B cell (primary cell): ENCODE results near the gene ADAMTS2. TPM values are rescaled to one million over a fixed set of nuclear protein-coding genes. Genes with fewer than 3 reads are reported as not detected.

Experiments used
- ATAC-seq: fragments of 200-7000 bp; cut with Tn5 transposase; one replicate; pipeline ENCODE4 v1.10.0; 2021; ENCODE audit warnings: low read depth, mild to moderate bottlenecking, moderate number of reproducible peaks, moderate library complexity
- CTCF ChIA-PET: fragments of 350-600 bp; sonication (Branson Sonifier 250); formaldehyde crosslinking; loops from one replicate; lab custom pipeline; 2021; ENCODE audit warnings: antibody characterized with exemption, inconsistent platforms; lab: Charles Lee
- POLR2A ChIA-PET: fragments of 350-600 bp; sonication (Branson Sonifier 250); formaldehyde crosslinking; loops from one replicate; lab custom pipeline; 2021; ENCODE audit warnings: antibody characterized with exemption; lab: Charles Lee
- DNase-seq: peaks from one replicate; pipeline ENCODE4 v3.0.0; 2013
- H2AFZ ChIP-seq: 2 replicates; pipeline ENCODE4 v1.6.1; 2012; ENCODE audit warnings: mild to moderate bottlenecking, low read depth, low read length; ENCODE audit not compliant: insufficient read depth, poor library complexity, severe bottlenecking
- H3K27ac ChIP-seq, 2 donors: 1 replicate in 1 of 2; 2 replicates in 1 of 2; pipeline ENCODE4 v1.5.1; 2012 to 2013; ENCODE audit warnings: low read length in 2 of 2, mild to moderate bottlenecking in 2 of 2, moderate library complexity in 1 of 2
- H3K27me3 ChIP-seq, 4 experiments: fragments of 200-600 bp in 1 of 4; sonication (generic) in 1 of 4; replicated peaks in 1 of 4; 1 replicate in 2 of 4; 2 replicates in 2 of 4; pipeline versions ENCODE4 v1.6.1 to v1.7.0; 2013 to 2016; ENCODE audit warnings: low read length in 3 of 4, mild to moderate bottlenecking in 2 of 4, mixed read lengths in 1 of 4, moderate library complexity in 1 of 4; ENCODE audit not compliant: insufficient read depth in 4 of 4, control insufficient read depth in 3 of 4; ENCODE audit errors: control extremely low read depth in 1 of 4
- H3K36me3 ChIP-seq, 2 experiments: replicated peaks in 1 of 2; 1 replicate in 1 of 2; 2 replicates in 1 of 2; pipeline versions ENCODE4 v1.6.1 to v1.7.1; 2013; ENCODE audit warnings: low read length in 1 of 2; ENCODE audit not compliant: insufficient read depth in 2 of 2, control insufficient read depth in 1 of 2; ENCODE audit errors: control extremely low read depth in 1 of 2, extremely low read depth in 1 of 2
- H3K4me1 ChIP-seq, 2 donors: fragments of 200-600 bp in 1 of 2; sonication (generic) in 1 of 2; 1 replicate in 1 of 2; 2 replicates in 1 of 2; pipeline versions ENCODE4 v1.5.1 to v1.6.1; 2013 to 2017; ENCODE audit warnings: low read length in 2 of 2; ENCODE audit not compliant: control insufficient read depth in 2 of 2, insufficient read depth in 2 of 2
- H3K4me2 ChIP-seq: replicated peaks from 2 replicates; pipeline ENCODE3; 2012; ENCODE audit warnings: mild to moderate bottlenecking, low read depth, low read length; ENCODE audit not compliant: poor library complexity, severe bottlenecking
- H3K4me3 ChIP-seq, 5 experiments: fragments of 200-600 bp in 1 of 5; sonication (generic) in 1 of 5; 1 replicate in 3 of 5; 2 replicates in 2 of 5; pipeline versions ENCODE4 v1.5.1 to v1.7.0; 2011 to 2016; ENCODE audit warnings: low read length in 4 of 5, mild to moderate bottlenecking in 4 of 5, low read depth in 2 of 5, control low read depth in 1 of 5, moderate library complexity in 1 of 5; ENCODE audit not compliant: insufficient read depth in 1 of 5; ENCODE audit errors: control extremely low read depth in 1 of 5, extremely low read depth in 1 of 5
- H3K79me2 ChIP-seq: fragments of 200-600 bp; sonication (generic); one replicate; pipeline ENCODE4 v1.6.0; 2016; ENCODE audit warnings: low read length; ENCODE audit not compliant: control insufficient read depth, insufficient read depth
- H3K9ac ChIP-seq: fragments of 200-600 bp; sonication (generic); 2 replicates; pipeline ENCODE4 v1.6.1; 2017; ENCODE audit warnings: mild to moderate bottlenecking, low read length, moderate library complexity
- H3K9me3 ChIP-seq, 3 donors: one replicate each; pipeline versions ENCODE4 v1.6.1 to v1.7.1; 2013; ENCODE audit warnings: low read length in 2 of 3; ENCODE audit not compliant: control insufficient read depth in 2 of 3, insufficient read depth in 1 of 3; ENCODE audit errors: control extremely low read depth in 1 of 3
- H4K20me1 ChIP-seq: 2 replicates; pipeline ENCODE4 v1.6.0; 2012; ENCODE audit warnings: mild to moderate bottlenecking, low read length; ENCODE audit not compliant: insufficient read depth, control insufficient read depth, poor library complexity, severe bottlenecking
- H3K27ac Mint-ChIP-seq: one replicate; pipeline ENCODE4 v1.8.0; 2021; ENCODE audit warnings: mixed read lengths
- H3K27me3 Mint-ChIP-seq: one replicate; pipeline ENCODE4 v1.8.0; 2021; ENCODE audit warnings: mixed read lengths
- H3K4me1 Mint-ChIP-seq: one replicate; pipeline ENCODE4 v1.8.0; 2021; ENCODE audit warnings: mixed read lengths
- H3K4me3 Mint-ChIP-seq: one replicate; pipeline ENCODE4 v1.8.0; 2021; ENCODE audit warnings: mixed read lengths
- H3K9me3 Mint-ChIP-seq: one replicate; pipeline ENCODE4 v1.8.0; 2022; ENCODE audit warnings: mixed read lengths; ENCODE audit not compliant: insufficient read depth
- EZH2 ChIP-seq: IDR thresholded peaks from 2 replicates; pipeline ENCODE4 v1.6.1; 2012; ENCODE audit warnings: borderline replicate concordance, low read depth, mild to moderate bottlenecking, moderate library complexity, low read length; ENCODE audit not compliant: insufficient read depth, poor library complexity, severe bottlenecking
- WGBS: methylation state at CpG from one replicate; pipeline ENCODE4 v1.1.5; 2013; ENCODE audit warnings: missing lambda C conversion rate; ENCODE audit not compliant: insufficient coverage; 5-methylcytosine and 5-hydroxymethylcytosine counted together
- intact Hi-C: fragments of 100-400 bp; cut with micrococcal nuclease; formaldehyde crosslinking; loops from one replicate; pipeline ENCODE4 v1.10.0; 2022
- polyA plus RNA-seq: library from polyadenylated mRNA; depleted of rRNA; stranded (reverse); fragments of >200 nt; gene quantifications from 2 replicates; pipeline ENCODE4 v1.2.3, GENCODE V29; 2012
- total RNA-seq, 2 donors: library from RNA; stranded (reverse); fragments of 120-200 nt in 1 of 2; gene quantifications; 1 replicate in 1 of 2; 2 replicates in 1 of 2; pipeline versions ENCODE4 v1.2.3 to v1.2.4, GENCODE V29; 2013 to 2022
- TF ChIP-seq, protein P1 (sequence below): fragments of 200-600 bp; IDR thresholded peaks from one replicate; pipeline ENCODE4 v1.8.0; 2022; ENCODE audit warnings: antibody characterized with exemption, mild to moderate bottlenecking

Gene ADAMTS2
- total and polyA plus RNA-seq, 2 donors (not counting 1 experiment from before 2014, with no cell fraction given): not detected

DNA sequence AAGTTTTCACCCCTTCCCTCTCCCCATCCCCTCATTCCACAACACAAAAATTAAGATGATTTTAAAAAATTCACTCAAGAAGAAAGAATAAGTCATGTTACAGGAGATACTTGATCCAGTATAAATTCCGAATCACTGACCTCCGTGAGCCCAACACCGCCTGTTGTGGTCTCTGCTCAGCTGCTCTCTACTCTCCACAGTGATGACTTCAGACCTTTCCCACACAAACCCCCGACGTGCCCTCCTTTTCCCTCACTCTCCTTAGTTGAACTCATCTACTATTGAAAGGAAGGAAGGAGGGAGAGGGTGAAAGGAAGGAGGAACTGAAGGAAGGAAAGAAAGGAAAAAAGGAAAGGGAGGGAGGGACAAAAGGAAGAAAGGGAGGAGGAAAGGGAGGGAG, 230.0 kb downstream of the ADAMTS2 start:
- TF ChIP-seq, protein P1, sequence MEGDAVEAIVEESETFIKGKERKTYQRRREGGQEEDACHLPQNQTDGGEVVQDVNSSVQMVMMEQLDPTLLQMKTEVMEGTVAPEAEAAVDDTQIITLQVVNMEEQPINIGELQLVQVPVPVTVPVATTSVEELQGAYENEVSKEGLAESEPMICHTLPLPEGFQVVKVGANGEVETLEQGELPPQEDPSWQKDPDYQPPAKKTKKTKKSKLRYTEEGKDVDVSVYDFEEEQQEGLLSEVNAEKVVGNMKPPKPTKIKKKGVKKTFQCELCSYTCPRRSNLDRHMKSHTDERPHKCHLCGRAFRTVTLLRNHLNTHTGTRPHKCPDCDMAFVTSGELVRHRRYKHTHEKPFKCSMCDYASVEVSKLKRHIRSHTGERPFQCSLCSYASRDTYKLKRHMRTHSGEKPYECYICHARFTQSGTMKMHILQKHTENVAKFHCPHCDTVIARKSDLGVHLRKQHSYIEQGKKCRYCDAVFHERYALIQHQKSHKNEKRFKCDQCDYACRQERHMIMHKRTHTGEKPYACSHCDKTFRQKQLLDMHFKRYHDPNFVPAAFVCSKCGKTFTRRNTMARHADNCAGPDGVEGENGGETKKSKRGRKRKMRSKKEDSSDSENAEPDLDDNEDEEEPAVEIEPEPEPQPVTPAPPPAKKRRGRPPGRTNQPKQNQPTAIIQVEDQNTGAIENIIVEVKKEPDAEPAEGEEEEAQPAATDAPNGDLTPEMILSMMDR: no peak
- no peak for TF ChIP-seq EZH2
- peaks cover 0 to 2% (median 0%) of the 10 kb centered on the region in 4 experiments for H3K27me3 ChIP-seq
- ATAC-seq (no peak), DNase-seq (no peak)
- no peaks in the 10 kb centered on the region for H3K4me1 Mint-ChIP-seq
- no peaks in the 10 kb centered on the region for H3K4me1 ChIP-seq
- no CpG with 5 or more reads among the region's 5 CpGs for WGBS
- H3K36me3 ChIP-seq: no peaks in the 10 kb centered on the region
- H3K27ac Mint-ChIP-seq: no peak overlapping the region
- H3K27me3 Mint-ChIP-seq: no peaks in the 10 kb centered on the region
- H3K9ac ChIP-seq: no peak overlapping the region
- H3K9me3 Mint-ChIP-seq: peaks cover 11% of the 10 kb centered on the region
- CTCF ChIA-PET: no interaction called here
- no peak overlapping the region for H3K4me3 ChIP-seq
- POLR2A ChIA-PET: no interaction called here
- no peaks in the 10 kb centered on the region for H4K20me1 ChIP-seq
- no peak overlapping the region for H3K27ac ChIP-seq
- intact Hi-C loops: no loop called here
- no peak overlapping the region for H3K4me2 ChIP-seq
- H3K79me2 ChIP-seq: no peaks in the 10 kb centered on the region
- H2AFZ ChIP-seq: no peak overlapping the region
- no peak overlapping the region for H3K4me3 Mint-ChIP-seq
- H3K9me3 ChIP-seq: peaks cover 0 to 77% (median 8%) of the 10 kb centered on the region in 3 donors

GRCh38 chr5:179114756-179115155, 230.5 kb downstream of the ADAMTS2 start:
- Histone ChIP-seq H3K27ac (no peak overlapping the region), H2AFZ (no peak overlapping the region), H3K4me3 (no peak overlapping the region), H3K9me3 (peaks cover 0 to 78% (median 8%) of the 10 kb centered on the region in 3 donors), H3K36me3 (no peaks in the 10 kb centered on the region), H3K79me2 (no peaks in the 10 kb centered on the region), H3K27me3 (peaks cover 0 to 2% (median 0%) of the 10 kb centered on the region in 4 experiments), H4K20me1 (no peaks in the 10 kb centered on the region), H3K9ac (no peak overlapping the region), H3K4me1 (no peaks in the 10 kb centered on the region), H3K4me2 (no peak overlapping the region)
- WGBS: 92% methylated on average over 7 of the region's 7 CpGs
- Mint-ChIP-seq H3K4me3 (no peak overlapping the region), H3K27me3 (no peaks in the 10 kb centered on the region), H3K4me1 (no peaks in the 10 kb centered on the region), H3K9me3 (peaks cover 11% of the 10 kb centered on the region), H3K27ac (no peak overlapping the region)
- ChIA-PET POLR2A (no interaction called here), CTCF (no interaction called here)
- no peak for TF ChIP-seq EZH2
- TF ChIP-seq, protein P1: no peak
- ATAC-seq: no peak
- intact Hi-C loops: no loop called here
- no peak for DNase-seq
